ENCODE results near the gene PHF12. TPM values are rescaled to one million over a fixed set of nuclear protein-coding genes. Genes with fewer than 3 reads are reported as not detected.

PHF12 gene
- total RNA-seq, 2 donors from 2014 or later = 164 to 174 TPM

DNA sequence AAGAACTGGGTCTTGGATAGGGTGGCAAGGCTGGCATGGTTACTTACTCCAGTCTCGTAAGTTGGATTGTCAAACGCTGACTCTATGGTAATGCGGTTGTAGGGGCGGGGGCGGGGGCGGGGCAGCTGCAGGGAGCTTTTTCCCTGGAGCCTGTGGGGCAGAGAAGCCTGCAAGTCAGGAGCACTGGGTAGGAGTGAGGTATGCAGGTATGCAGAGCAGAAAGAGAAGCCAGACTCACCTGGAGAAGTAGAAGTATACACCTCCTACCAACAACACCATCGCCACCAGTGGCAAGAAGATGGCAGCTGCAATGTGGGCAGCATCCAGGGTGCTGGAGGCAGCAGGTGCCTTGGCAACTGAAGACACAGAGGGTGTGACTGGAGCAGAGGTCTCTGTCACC is 4.8 kb upstream of the PHF12 start:
- Mint-ChIP-seq H3K27ac (no peak overlapping the region), H3K27me3 (no peaks in the 10 kb centered on the region), H3K36me3 (ENCODE audit: low read depth) (no peaks in the 10 kb centered on the region), H3K4me1 (peaks cover 2% of the 10 kb centered on the region), H3K4me3 (no peak overlapping the region)
- H3K9me3 ChIP-seq (ENCODE audit: control insufficient read depth, low read length, poor library complexity, severe bottlenecking) = no peaks in the 10 kb centered on the region
- no peak for ATAC-seq
- DNase-seq = no peak

DNA sequence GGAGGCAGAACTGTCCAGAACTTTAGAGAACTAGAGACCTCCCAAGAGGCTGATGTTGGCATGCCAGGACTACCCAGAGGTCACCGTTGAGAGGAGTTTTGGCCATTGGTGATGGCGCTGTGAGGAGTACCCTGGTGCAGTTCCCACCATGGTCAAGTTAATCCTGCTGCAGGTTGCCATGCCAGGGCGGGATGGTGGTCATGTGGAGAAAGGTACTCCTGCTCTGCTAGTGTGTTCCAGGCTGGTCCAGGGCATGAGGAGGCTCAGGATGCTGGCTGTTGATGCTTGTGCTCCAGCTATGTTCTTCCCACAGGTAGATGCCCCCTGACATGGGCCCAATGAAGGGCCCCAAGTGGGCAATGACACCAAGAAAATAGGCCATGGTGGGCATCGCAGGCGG is 4.1 kb upstream of the PHF12 start:
- no peaks in the 10 kb centered on the region for H3K27me3 Mint-ChIP-seq
- ATAC-seq = no peak
- H3K4me1 Mint-ChIP-seq = peaks cover 2% of the 10 kb centered on the region
- DNase-seq = no peak
- H3K27ac Mint-ChIP-seq = no peak overlapping the region
- H3K4me3 Mint-ChIP-seq = no peak overlapping the region
- H3K9me3 ChIP-seq (ENCODE audit: control insufficient read depth, low read length, poor library complexity, severe bottlenecking) = no peaks in the 10 kb centered on the region
- peaks cover 2% of the 10 kb centered on the region for H3K36me3 Mint-ChIP-seq (ENCODE audit: low read depth)

DNA sequence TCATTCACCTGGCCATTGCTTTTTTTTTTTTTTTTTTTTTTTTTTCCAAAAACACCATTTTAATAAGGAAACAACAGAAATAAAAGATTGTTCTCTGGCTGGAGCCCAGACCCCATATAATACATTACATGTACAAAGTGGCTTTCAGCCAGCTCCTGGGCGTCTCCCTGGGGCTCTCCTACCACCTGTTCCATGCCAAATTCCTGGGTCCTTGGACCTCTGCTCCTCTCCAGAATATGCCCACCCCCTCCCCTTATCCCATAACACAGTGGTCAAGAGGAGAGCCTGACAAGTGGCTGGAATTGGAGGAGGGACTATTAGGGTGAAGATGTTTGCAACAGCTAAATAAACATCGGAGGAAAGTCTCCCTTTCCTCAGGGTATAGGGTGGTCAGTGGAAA is 3.6 kb upstream of the PHF12 start:
- Mint-ChIP-seq H3K4me3 (no peak overlapping the region), H3K27ac (no peak overlapping the region), H3K4me1 (peaks cover 2% of the 10 kb centered on the region), H3K36me3 (ENCODE audit: low read depth) (peaks cover 2% of the 10 kb centered on the region), H3K27me3 (no peaks in the 10 kb centered on the region)
- DNase-seq = no peak
- no peaks in the 10 kb centered on the region for H3K9me3 ChIP-seq (ENCODE audit: control insufficient read depth, low read length, poor library complexity, severe bottlenecking)
- ATAC-seq = no peak

DNA sequence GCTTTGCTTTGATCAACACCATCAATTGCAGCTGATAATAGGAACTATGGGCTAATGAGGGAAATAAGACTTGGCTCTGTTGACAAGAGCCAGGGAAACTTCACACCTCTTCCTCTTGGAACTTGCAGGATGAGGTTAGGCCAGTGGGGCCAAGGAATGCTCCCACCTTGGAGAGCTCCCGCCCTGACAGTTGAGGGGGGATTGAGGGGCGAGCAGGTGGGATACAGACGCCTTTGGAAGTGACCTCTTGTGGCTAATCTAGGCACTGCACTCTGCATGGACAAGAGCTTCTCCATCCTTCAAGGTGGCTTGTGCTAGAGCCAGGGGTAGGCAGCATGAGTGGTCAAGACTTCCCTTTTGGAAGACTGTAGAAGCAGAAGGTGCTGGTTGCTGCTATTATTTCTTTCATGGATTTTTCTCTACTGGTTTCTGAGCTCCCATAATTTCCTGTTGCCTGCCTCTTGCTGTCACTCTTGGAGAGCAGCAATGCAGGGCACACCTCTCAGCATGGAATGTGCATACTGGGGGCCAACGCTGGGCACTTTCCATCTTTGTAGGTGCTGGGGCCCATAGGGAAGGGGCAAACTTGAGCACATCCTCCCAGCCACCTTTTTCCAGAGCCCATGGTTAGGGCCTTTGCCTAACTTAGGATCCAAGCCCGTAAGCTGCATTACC is 2.3 kb upstream of the PHF12 start:
- Mint-ChIP-seq H3K27ac (no peak overlapping the region), H3K4me3 (peak overlapping the region; percentile 19), H3K4me1 (peaks cover 7% of the 10 kb centered on the region), H3K36me3 (ENCODE audit: low read depth) (peaks cover 2% of the 10 kb centered on the region), H3K27me3 (no peaks in the 10 kb centered on the region)
- DNase-seq (peak in 1 of 3 donors; percentile 38), ATAC-seq (no peak)
- H3K9me3 ChIP-seq (ENCODE audit: control insufficient read depth, low read length, poor library complexity, severe bottlenecking) = no peaks in the 10 kb centered on the region

DNA sequence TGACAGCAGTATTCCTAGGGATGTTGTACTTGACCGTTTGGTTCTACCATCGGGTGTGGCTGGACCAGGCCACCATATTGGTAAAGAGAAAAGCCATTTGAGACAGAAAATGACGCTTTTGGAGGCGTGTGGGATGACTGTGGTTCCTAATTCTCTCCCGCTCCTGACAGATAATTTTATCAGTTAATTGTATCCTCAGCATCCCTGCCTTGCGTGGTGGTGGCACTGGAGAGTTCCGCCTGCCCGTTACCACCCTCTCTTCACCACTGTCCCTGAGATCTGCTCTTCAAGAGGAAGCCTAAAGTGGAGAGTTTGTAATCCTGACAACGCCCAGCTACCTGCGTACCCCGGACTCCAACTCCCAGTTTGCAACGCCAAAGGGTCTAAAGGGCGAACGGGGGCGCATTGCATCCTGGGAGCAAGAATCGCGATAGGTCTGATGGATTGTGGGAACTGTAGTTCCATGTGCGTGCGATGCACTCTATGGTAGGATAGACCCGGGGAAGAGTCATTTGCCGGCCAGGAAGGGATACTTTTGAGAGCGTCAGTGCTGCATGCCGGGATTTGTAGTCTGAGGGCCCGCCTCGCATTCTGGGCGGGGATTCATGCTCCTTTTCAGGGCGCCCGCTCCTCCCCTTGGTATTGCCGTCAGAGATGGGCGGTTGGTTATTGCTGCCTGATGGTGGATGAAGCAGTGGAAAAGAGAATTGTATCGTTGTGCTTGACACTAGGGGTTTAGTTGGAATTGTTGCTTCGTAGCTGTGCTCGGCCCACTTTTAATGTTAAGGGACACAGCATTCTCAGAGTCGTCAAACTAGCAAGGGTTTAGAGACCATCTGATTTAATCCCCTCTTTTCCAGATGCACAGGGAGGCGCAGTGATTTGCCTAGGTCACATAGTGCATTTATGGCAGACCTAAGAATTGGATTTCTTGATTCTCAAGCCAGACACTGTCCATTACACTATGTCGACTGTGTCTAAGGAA is 965 bp upstream of the PHF12 start:
- DNase-seq (peak; percentile 85 to 93 (median 87)), ATAC-seq (peak; percentile 79)
- H3K9me3 ChIP-seq (ENCODE audit: control insufficient read depth, low read length, poor library complexity, severe bottlenecking) = no peaks in the 10 kb centered on the region
- H3K4me1 Mint-ChIP-seq = peaks cover 18% of the 10 kb centered on the region
- H3K36me3 Mint-ChIP-seq (ENCODE audit: low read depth) = peaks cover 2% of the 10 kb centered on the region
- no peak overlapping the region for H3K4me3 Mint-ChIP-seq
- no peak overlapping the region for H3K27ac Mint-ChIP-seq
- no peaks in the 10 kb centered on the region for H3K27me3 Mint-ChIP-seq

DNA sequence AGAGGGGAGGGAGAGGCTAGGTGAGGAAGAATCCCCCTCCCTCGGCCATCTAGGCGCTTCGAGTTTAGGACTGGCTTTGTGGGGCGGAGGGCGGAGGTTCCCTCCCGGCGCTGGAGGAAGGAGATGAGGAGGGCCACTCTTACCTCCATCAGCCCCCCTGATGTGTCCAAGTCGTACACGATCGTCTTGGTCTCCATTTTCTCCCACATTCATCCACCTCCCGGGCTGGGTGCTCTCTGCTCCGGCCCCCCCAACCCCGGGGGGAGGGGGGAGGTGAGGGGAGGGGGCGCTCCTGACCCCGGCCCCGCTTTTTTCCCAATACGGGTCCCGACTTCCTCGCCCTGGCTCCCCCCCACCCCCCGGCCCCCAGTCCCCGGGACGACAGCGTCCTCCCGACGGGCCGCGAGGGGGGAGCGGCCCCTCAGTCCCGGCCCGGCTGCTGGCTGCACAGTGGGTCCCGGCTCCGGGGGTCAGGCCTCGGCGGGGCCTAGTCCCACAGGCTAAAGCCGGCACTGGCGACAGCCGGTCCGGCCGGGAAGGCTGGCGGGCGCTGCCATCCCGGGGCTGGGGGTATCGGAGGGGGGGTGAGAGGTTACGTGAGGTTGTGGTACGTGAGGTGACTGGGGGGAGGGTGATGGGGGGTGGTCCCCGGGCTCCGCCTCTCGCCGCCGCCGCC is 428 bp downstream of the PHF12 start:
- DNase-seq = no peak
- peak overlapping the region; percentile 98 for H3K27ac Mint-ChIP-seq
- peaks cover 2% of the 10 kb centered on the region for H3K36me3 Mint-ChIP-seq (ENCODE audit: low read depth)
- peaks cover 24% of the 10 kb centered on the region for H3K4me1 Mint-ChIP-seq
- H3K4me3 Mint-ChIP-seq = peak overlapping the region; percentile 96
- no peaks in the 10 kb centered on the region for H3K27me3 Mint-ChIP-seq
- ATAC-seq = no peak
- no peaks in the 10 kb centered on the region for H3K9me3 ChIP-seq (ENCODE audit: control insufficient read depth, low read length, poor library complexity, severe bottlenecking)

DNA sequence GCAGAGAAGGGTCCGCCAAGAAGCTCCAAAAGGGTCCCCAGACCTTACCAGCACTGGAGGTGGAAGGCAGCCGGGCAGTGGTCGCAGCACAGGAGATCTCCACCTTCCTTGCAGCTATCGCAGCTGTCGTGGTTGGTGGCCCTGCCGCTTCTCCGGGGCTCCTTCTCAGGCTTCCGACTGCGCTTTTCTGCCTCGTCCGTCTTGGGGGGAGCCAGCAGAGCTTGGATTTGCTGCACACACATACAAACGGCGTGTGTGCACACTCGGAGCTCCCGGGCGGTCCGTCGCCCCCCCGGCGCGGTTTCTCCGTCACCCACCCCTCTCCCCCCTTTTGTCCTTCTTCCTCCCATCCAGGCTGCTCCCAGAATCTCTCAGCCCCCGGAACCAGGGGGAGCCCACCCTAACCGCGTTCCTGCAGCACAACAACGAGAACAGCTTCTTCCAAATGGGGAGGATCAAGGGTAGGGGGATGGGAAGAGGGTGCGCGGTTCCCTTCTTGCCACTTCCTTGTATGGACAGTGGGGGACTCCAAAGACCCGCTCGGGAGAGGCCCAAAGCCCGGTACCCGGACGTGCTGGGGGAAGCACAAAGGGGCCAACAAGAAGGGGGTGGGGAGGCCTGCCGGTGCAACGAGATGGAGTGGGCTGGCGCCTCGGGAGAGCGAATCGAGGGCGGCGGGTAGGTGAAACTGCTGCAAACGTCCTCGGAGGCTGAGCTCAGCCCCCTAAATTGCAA is 1.1 kb downstream of the PHF12 start:
- ATAC-seq = no peak
- peaks cover 28% of the 10 kb centered on the region for H3K4me1 Mint-ChIP-seq
- H3K9me3 ChIP-seq (ENCODE audit: control insufficient read depth, low read length, poor library complexity, severe bottlenecking) = no peaks in the 10 kb centered on the region
- H3K27ac Mint-ChIP-seq = peak overlapping the region; percentile 98
- H3K36me3 Mint-ChIP-seq (ENCODE audit: low read depth) = peaks cover 2% of the 10 kb centered on the region
- DNase-seq = peak; percentile 44 to 54 (median 45)
- peak overlapping the region; percentile 96 for H3K4me3 Mint-ChIP-seq
- H3K27me3 Mint-ChIP-seq = no peaks in the 10 kb centered on the region

DNA sequence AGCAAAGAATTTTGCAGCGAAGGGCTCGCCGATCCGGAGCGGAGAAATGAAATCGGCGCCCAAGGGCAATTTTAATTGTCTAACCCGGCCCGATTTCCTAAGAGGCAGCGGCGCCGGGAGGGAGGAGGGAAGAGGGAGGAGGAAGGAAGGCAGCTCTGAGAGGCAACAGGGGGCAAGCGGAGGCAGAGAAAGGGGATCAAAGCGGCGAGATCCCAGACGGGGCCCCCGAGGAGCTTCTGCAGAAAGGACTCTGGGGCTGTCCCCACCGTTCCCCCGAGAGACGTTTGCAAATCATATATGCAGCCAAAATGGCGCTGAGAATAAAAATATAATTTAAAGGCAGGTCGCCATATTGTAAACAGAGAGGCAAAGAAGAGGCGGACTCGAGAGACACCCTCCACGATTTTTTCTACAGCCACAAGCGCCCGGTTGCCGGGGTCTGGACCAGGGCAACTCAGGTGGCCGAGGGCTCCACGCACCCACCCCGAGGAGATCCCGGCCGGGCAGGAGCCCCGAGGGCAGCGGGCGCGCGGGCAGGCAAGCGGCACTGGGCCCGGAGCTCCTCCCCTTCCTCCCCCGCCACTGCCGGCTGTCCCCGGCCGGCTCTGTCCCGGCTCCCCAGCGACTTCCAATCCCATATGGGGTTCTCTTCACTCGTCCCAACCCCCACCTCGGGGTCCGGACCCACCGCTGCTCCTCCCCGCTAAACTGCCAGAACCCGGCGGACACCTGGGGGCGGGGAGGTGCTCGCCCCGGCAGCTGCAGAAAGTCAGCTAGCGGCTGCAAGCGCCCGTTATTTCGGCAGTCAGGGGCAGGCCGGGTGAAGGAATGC is 1.9 kb downstream of the PHF12 start:
- Mint-ChIP-seq H3K36me3 (ENCODE audit: low read depth) (peaks cover 2% of the 10 kb centered on the region), H3K4me3 (peak overlapping the region; percentile 96), H3K27ac (peak overlapping the region; percentile 98), H3K4me1 (peaks cover 30% of the 10 kb centered on the region), H3K27me3 (no peaks in the 10 kb centered on the region)
- DNase-seq = peak; percentile 30 to 42 (median 38)
- H3K9me3 ChIP-seq (ENCODE audit: control insufficient read depth, low read length, poor library complexity, severe bottlenecking) = no peaks in the 10 kb centered on the region
- no peak for ATAC-seq

DNA sequence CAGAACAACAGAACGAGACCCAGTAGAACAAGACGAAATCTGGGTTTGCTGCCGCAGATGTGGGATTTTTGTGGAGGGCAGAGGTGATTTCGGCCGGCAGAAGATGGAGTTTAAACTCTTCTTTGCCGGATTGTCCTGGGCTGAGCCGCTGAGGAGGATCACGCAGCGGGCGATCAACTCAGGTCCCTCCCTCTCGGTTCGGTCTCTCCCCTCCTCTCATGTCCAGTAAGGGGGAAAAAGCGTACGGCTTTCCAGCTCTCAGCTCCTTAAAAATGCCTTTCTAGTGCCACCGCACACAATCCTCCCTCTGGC is 2.5 kb downstream of the PHF12 start:
- H3K4me3 Mint-ChIP-seq = peak overlapping the region; percentile 96
- no peaks in the 10 kb centered on the region for H3K27me3 Mint-ChIP-seq
- peaks cover 33% of the 10 kb centered on the region for H3K4me1 Mint-ChIP-seq
- H3K9me3 ChIP-seq (ENCODE audit: control insufficient read depth, low read length, poor library complexity, severe bottlenecking) = no peaks in the 10 kb centered on the region
- ATAC-seq (no peak), DNase-seq (no peak)
- peak overlapping the region; percentile 98 for H3K27ac Mint-ChIP-seq
- peaks cover 2% of the 10 kb centered on the region for H3K36me3 Mint-ChIP-seq (ENCODE audit: low read depth)

DNA sequence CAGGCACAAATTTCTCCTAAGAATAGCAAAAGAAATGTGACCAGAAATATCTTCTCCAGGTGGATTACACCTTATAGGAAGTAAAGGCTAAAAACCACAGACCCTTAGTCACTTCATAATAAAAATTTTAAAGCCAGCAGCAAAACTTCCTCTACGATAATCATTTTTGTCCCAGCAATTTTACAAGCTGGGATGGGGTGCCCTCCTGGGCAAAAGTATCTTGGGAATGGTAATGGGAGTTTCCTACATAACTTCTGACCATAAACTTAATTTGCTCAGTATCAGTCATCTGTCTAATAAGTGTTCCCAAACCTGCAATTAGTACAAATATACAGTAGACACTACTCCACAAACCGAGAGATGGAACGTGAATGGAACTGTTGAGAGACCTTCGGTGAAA is 3.0 kb downstream of the PHF12 start:
- peaks cover 31% of the 10 kb centered on the region for H3K4me1 Mint-ChIP-seq
- DNase-seq (no peak), ATAC-seq (no peak)
- H3K4me3 Mint-ChIP-seq = peak overlapping the region; percentile 96
- no peaks in the 10 kb centered on the region for H3K9me3 ChIP-seq (ENCODE audit: control insufficient read depth, low read length, poor library complexity, severe bottlenecking)
- no peaks in the 10 kb centered on the region for H3K27me3 Mint-ChIP-seq
- H3K27ac Mint-ChIP-seq = peak overlapping the region; percentile 98
- peaks cover 2% of the 10 kb centered on the region for H3K36me3 Mint-ChIP-seq (ENCODE audit: low read depth)

DNA sequence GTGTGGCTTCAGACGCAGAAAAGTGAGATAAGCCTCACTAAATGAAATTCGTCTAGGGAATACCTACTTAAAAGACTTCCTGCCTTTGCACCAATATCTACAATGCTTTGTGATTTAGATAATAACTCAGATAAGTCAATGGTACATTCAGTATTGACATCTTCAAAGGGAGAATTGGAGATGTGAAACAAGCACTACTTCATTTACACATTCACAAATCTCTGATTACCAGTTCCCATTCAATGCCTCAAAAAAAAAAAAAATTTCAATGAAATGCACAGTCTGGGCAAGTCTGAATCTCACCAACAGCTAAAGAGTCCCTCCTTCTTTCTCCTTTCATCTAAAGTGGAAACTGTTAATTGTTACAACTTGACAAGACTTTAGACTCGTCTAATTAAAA is 3.7 kb downstream of the PHF12 start:
- no peaks in the 10 kb centered on the region for H3K9me3 ChIP-seq (ENCODE audit: control insufficient read depth, low read length, poor library complexity, severe bottlenecking)
- Mint-ChIP-seq H3K27ac (peak overlapping the region; percentile 98), H3K36me3 (ENCODE audit: low read depth) (peaks cover 2% of the 10 kb centered on the region), H3K27me3 (no peaks in the 10 kb centered on the region), H3K4me1 (peaks cover 31% of the 10 kb centered on the region), H3K4me3 (peak overlapping the region; percentile 96)
- no peak for ATAC-seq
- no peak for DNase-seq

DNA sequence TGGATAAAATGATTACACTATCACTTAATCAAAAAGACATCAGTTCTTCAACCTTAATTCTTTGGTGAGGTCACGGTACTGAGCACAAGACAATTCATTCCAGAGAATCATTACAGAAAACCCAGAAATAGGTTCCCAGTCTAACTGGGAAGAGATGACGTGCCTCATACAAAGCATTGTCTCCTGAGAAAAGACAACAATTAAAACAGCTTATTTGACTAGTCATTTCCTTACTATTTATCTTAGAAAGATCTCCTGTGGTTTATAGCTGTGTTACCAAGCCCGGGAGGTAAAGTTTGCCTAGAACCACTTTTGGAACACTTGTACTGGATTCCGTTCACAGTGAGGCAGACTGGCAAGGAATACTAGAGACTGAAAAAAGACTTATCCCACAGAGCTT is 5.1 kb downstream of the PHF12 start:
- DNase-seq (no peak), ATAC-seq (peak; percentile 3)
- no peaks in the 10 kb centered on the region for H3K27me3 Mint-ChIP-seq
- peak overlapping the region; percentile 98 for H3K27ac Mint-ChIP-seq
- peaks cover 34% of the 10 kb centered on the region for H3K4me1 Mint-ChIP-seq
- H3K36me3 Mint-ChIP-seq (ENCODE audit: low read depth) = peaks cover 2% of the 10 kb centered on the region
- no peaks in the 10 kb centered on the region for H3K9me3 ChIP-seq (ENCODE audit: control insufficient read depth, low read length, poor library complexity, severe bottlenecking)
- H3K4me3 Mint-ChIP-seq = peak overlapping the region; percentile 96
